ENCODE data around the gene SWSAP1.

DNA sequence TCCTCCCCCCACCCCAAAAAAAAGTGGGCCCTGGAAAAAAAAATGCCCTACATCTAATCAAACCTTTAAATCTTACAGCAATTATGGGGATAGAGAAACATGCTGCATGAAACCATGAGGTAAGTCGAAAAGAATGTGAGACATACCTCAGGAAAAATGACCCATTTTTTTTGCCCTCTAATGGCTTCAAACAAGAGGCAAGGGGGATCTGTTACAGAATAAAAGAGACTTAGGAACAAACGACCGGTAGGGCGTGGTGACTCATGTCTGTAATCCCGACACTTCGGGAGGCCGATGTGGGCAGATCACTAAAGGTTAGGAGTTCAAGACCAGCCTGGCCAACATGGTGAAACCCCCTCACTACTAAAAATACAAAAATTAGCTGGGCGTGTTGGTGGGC lies 36.2 kb downstream of the SWSAP1 start:
- TF ChIP-seq, protein P1, sequence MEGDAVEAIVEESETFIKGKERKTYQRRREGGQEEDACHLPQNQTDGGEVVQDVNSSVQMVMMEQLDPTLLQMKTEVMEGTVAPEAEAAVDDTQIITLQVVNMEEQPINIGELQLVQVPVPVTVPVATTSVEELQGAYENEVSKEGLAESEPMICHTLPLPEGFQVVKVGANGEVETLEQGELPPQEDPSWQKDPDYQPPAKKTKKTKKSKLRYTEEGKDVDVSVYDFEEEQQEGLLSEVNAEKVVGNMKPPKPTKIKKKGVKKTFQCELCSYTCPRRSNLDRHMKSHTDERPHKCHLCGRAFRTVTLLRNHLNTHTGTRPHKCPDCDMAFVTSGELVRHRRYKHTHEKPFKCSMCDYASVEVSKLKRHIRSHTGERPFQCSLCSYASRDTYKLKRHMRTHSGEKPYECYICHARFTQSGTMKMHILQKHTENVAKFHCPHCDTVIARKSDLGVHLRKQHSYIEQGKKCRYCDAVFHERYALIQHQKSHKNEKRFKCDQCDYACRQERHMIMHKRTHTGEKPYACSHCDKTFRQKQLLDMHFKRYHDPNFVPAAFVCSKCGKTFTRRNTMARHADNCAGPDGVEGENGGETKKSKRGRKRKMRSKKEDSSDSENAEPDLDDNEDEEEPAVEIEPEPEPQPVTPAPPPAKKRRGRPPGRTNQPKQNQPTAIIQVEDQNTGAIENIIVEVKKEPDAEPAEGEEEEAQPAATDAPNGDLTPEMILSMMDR (conservative IDR thresholded peaks at IDR 0.05 in 1 of 2, IDR thresholded peaks at IDR 0.05 in 1 of 2; ENCODE audit: low read depth in 1 of 2, low read length in 2 of 2): no peak
- no peak for TF ChIP-seq EZH2 (IDR thresholded peaks at IDR 0.05; ENCODE audit: low read length, missing control alignments)

Measured in fibroblast of lung (primary cell).